NT2/D1 (cell line): ENCODE data around the gene TTC21A.

Experiments
- SUZ12 ChIP-seq: IDR thresholded peaks from 2 replicates; pipeline ENCODE4 v1.6.1; 2011; ENCODE audit not compliant: insufficient read length, insufficient read depth; ENCODE audit errors: extremely low read depth
- YY1 ChIP-seq: IDR thresholded peaks from 2 replicates; pipeline ENCODE4 v1.6.1; 2011; ENCODE audit not compliant: insufficient read length, insufficient read depth
- ZNF274 ChIP-seq: IDR thresholded peaks from 2 replicates; pipeline ENCODE4 v1.6.1; 2011; ENCODE audit warnings: mild to moderate bottlenecking, low read depth, low read length

GRCh38 chr3:39106851-39107387, 561 bp upstream of the TTC21A start:
- no peak for TF ChIP-seq YY1
- no peak for TF ChIP-seq ZNF274
- TF ChIP-seq SUZ12: no peak
